ENCODE results near the gene RTN4RL1. TPM values are rescaled to one million over a fixed set of nuclear protein-coding genes. Genes with fewer than 3 reads are reported as not detected.

The RTN4RL1 gene
- total RNA-seq, 3 donors from 2014 or later: 0.14 to 0.47 (median 0.43) TPM

- no peaks in the 10 kb centered on the region for H3K4me1 ChIP-seq (ENCODE audit: low read depth)
- no peak overlapping the region for H3K4me3 ChIP-seq
- DNase-seq (no peak), ATAC-seq (no peak)
- no peaks in the 10 kb centered on the region for H3K36me3 ChIP-seq (ENCODE audit: low read depth)
- H3K9me3 ChIP-seq: no peaks in the 10 kb centered on the region
- TF ChIP-seq, protein P1, sequence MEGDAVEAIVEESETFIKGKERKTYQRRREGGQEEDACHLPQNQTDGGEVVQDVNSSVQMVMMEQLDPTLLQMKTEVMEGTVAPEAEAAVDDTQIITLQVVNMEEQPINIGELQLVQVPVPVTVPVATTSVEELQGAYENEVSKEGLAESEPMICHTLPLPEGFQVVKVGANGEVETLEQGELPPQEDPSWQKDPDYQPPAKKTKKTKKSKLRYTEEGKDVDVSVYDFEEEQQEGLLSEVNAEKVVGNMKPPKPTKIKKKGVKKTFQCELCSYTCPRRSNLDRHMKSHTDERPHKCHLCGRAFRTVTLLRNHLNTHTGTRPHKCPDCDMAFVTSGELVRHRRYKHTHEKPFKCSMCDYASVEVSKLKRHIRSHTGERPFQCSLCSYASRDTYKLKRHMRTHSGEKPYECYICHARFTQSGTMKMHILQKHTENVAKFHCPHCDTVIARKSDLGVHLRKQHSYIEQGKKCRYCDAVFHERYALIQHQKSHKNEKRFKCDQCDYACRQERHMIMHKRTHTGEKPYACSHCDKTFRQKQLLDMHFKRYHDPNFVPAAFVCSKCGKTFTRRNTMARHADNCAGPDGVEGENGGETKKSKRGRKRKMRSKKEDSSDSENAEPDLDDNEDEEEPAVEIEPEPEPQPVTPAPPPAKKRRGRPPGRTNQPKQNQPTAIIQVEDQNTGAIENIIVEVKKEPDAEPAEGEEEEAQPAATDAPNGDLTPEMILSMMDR (IDR thresholded peaks at IDR 0.05): no peak
- intact Hi-C loops (cut with DNase I, micrococcal nuclease): no loop called here
These were observed 54.2 kb downstream of the RTN4RL1 start for GRCh38 chr17:1970843-1971384.

DNA sequence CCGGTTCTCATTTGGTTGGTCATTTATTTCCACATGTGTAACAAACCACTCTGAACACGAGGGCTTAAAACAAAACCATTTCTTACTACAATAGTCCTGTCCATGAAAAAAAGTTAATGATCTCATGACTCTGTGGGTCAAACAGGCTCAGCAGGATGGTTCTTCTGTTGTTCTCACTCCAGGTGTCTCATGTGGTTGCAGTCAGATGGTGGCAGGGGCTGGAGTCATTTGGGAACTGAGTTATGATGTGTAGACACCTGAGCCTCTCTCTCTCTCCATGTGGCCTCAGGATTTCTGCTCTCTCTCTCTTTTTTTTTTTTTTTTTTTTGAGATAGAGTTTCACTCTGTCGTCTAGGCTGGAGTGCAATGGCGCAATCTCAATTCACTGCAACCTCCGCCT lies 55.4 kb downstream of the RTN4RL1 start:
- no peaks in the 10 kb centered on the region for H3K9me3 ChIP-seq
- intact Hi-C loops (cut with DNase I, micrococcal nuclease): no loop called here
- H3K4me3 ChIP-seq: no peak overlapping the region
- TF ChIP-seq, protein P1 (IDR thresholded peaks at IDR 0.05): no peak
- no peaks in the 10 kb centered on the region for H3K36me3 ChIP-seq (ENCODE audit: low read depth)
- ATAC-seq (no peak), DNase-seq (no peak)
- no peaks in the 10 kb centered on the region for H3K4me1 ChIP-seq (ENCODE audit: low read depth)

DNA sequence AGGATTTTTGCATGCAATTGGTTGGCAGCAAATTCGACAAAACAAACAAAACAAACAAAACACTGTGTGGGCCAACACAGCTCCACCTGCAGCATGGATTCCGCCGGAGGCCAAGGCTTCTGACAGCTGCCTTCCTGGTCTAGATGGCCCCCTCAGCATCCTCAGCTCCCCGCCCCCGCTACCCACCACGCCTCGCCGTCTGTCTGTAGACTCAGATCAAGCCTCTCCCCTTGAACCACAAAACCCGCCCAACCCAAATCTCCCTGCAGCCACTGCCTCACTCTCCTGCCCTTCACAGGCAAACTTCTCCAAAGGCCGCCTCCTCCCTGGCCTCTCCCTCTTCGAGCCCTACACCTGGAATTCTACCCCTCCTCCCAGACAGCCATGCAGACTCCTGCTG lies 57.9 kb downstream of the RTN4RL1 start:
- Histone ChIP-seq H3K4me3 (no peak overlapping the region), H3K36me3 (ENCODE audit: low read depth) (no peaks in the 10 kb centered on the region), H3K4me1 (ENCODE audit: low read depth) (no peaks in the 10 kb centered on the region), H3K9me3 (no peaks in the 10 kb centered on the region)
- intact Hi-C loops (cut with DNase I, micrococcal nuclease): no loop called here
- TF ChIP-seq, protein P1 (IDR thresholded peaks at IDR 0.05): no peak
- ATAC-seq: no peak
- DNase-seq: no peak

- Histone ChIP-seq H3K9me3 (no peaks in the 10 kb centered on the region), H3K36me3 (ENCODE audit: low read depth) (no peaks in the 10 kb centered on the region), H3K4me3 (no peak overlapping the region), H3K4me1 (ENCODE audit: low read depth) (no peaks in the 10 kb centered on the region)
- ATAC-seq: no peak
- intact Hi-C loops (cut with DNase I, micrococcal nuclease): no loop called here
- TF ChIP-seq, protein P1 (IDR thresholded peaks at IDR 0.05): no peak
- no peak for DNase-seq
These were observed 58.7 kb downstream of the RTN4RL1 start for GRCh38 chr17:1966274-1967086.

GRCh38 chr17:1965556-1966273 lies 59.4 kb downstream of the RTN4RL1 start:
- Histone ChIP-seq H3K4me3 (no peak overlapping the region), H3K4me1 (ENCODE audit: low read depth) (no peaks in the 10 kb centered on the region), H3K9me3 (no peaks in the 10 kb centered on the region), H3K36me3 (ENCODE audit: low read depth) (no peaks in the 10 kb centered on the region)
- TF ChIP-seq, protein P1 (IDR thresholded peaks at IDR 0.05): no peak
- intact Hi-C loops (cut with DNase I, micrococcal nuclease): no loop called here
- no peak for DNase-seq
- ATAC-seq: no peak

Measured in mucosa of descending colon (tissue), 3 donors.